ENCODE results near the gene MPST.

MPST gene

DNA sequence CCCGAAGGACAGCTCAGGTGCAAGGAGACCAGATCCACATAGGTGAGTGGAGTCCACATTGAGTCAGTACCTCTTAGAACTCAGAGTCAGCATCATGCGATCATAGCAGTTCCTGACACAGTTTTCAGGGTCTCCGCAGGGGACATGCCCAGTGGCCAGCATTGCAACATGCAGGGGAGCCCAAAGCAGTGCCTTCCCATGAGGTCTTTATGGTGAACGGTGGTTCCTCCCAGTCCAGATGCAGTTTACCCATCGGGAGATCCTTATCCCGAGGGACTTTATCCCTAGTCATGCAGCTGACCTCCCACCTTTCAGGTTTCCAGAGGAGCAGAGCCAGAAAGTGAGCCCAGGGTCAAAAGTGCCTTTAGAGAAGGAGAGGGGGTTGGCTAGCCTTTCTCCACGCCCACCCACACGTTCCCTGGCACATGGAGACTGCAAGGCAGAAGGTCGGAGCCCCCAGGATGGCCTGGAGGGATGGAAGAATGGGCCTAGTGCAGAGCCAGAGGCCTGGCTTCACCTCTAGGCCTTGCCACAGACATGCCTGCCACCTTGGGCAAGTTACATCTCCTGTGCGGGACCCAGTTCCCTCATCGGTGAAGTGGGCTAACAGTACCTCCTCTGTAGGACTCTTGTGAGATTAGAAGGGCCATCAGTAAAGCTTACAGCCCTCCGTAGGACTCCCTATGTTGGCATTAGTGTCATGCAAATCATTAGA lies 38.4 kb downstream of the MPST start:
- H3K4me2 ChIP-seq, result no peak overlapping the region
- H3K27ac ChIP-seq, result no peak overlapping the region
- H4K20me1 ChIP-seq (ENCODE audit: insufficient read depth), result no peaks in the 10 kb centered on the region
- TF ChIP-seq, protein P1, sequence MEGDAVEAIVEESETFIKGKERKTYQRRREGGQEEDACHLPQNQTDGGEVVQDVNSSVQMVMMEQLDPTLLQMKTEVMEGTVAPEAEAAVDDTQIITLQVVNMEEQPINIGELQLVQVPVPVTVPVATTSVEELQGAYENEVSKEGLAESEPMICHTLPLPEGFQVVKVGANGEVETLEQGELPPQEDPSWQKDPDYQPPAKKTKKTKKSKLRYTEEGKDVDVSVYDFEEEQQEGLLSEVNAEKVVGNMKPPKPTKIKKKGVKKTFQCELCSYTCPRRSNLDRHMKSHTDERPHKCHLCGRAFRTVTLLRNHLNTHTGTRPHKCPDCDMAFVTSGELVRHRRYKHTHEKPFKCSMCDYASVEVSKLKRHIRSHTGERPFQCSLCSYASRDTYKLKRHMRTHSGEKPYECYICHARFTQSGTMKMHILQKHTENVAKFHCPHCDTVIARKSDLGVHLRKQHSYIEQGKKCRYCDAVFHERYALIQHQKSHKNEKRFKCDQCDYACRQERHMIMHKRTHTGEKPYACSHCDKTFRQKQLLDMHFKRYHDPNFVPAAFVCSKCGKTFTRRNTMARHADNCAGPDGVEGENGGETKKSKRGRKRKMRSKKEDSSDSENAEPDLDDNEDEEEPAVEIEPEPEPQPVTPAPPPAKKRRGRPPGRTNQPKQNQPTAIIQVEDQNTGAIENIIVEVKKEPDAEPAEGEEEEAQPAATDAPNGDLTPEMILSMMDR (conservative IDR thresholded peaks at IDR 0.05; ENCODE audit: low read depth, low read length), result no peak
- no peaks in the 10 kb centered on the region for H3K27me3 ChIP-seq (ENCODE audit: insufficient read depth, low read depth)
- H3K4me3 ChIP-seq (IDR thresholded peaks at IDR 0.05; ENCODE audit: insufficient read depth, low read depth, low read length), result no peak overlapping the region
- H3K36me3 ChIP-seq (ENCODE audit: insufficient read depth), result no peaks in the 10 kb centered on the region
- H3K4me1 ChIP-seq (ENCODE audit: low read depth, poor library complexity, severe bottlenecking), result no peaks in the 10 kb centered on the region
- H2AFZ ChIP-seq (ENCODE audit: low read depth), result no peak overlapping the region
- H3K9ac ChIP-seq, result no peak overlapping the region
- no peaks in the 10 kb centered on the region for H3K79me2 ChIP-seq (ENCODE audit: insufficient read depth, low read depth)

DNA sequence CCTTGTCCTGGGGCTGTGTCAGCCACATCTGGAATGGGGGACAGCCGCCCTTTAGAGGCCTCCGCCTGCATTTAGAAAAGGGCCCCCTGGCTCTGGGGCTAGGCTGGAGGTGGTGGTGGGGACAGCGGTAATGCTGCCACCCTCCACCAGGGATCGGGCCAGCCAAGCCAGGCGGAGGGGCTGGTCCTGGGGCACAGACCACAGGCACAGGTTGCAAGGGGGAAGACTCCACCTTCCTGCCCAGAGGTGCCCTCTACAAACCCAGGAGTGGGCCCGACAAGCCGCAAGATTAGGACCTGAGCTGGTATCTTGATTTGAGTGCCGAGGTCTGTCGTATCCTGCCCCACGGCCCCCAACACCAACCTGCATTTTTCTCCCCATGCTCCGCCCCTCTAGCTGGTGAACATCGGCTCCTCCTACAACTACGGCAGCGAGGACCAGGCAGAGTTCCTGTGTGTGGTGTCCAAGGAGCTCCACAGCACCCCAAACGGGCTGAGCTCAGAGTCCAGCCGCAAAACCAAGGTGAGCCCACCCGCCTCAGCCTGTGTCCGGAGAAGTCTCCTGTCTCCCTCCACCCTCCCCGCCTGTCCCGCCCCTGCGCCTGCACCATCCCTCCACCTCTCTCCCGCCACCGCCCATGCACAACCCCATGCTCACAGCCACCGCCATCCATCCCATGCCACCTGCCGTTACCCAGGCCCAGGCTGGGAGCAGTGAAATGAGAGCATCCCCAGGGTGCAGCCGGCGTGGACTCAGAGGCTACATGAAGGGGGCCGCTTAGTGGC lies 39.6 kb downstream of the MPST start:
- Histone ChIP-seq H4K20me1 (ENCODE audit: insufficient read depth) (no peaks in the 10 kb centered on the region), H3K4me1 (ENCODE audit: low read depth, poor library complexity, severe bottlenecking) (no peaks in the 10 kb centered on the region), H3K27me3 (ENCODE audit: insufficient read depth, low read depth) (no peaks in the 10 kb centered on the region), H3K79me2 (ENCODE audit: insufficient read depth, low read depth) (no peaks in the 10 kb centered on the region), H3K27ac (no peak overlapping the region), H3K36me3 (ENCODE audit: insufficient read depth) (no peaks in the 10 kb centered on the region), H3K4me2 (no peak overlapping the region), H2AFZ (ENCODE audit: low read depth) (no peak overlapping the region), H3K4me3 (IDR thresholded peaks at IDR 0.05; ENCODE audit: insufficient read depth, low read depth, low read length) (no peak overlapping the region), H3K9ac (no peak overlapping the region)
- TF ChIP-seq, protein P1 (conservative IDR thresholded peaks at IDR 0.05; ENCODE audit: low read depth, low read length), result no peak

DNA sequence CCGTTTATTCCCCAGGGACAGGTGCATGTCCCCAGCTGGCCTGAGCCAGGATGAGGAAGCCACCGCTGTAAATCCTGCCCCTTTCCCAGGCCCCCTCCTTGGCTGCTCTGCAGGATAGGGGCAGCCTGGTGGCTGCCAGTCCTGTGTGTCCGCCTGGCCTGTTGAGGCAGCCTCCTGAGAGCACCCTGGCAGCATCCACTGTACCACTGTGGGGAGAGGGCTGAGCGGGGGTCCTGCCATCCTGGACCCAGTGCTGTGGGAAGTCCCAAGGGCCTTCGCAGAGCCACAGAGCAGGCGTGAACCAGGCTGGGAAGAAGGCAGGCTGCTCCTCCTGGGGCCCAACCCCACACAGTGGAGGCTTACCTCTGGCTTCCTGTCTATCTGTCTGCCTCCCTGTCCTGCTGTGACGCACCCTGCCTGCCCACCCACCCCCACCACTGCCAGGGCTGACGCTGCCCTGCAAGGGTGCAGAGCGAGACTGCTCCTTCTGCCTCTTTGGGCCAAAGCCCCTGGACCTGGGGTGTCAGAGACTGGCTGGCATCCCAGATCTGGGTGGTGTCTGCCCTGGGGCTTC lies 40.4 kb downstream of the MPST start:
- H3K4me3 ChIP-seq (IDR thresholded peaks at IDR 0.05; ENCODE audit: insufficient read depth, low read depth, low read length), result no peak overlapping the region
- TF ChIP-seq, protein P1 (conservative IDR thresholded peaks at IDR 0.05; ENCODE audit: low read depth, low read length), result no peak
- H2AFZ ChIP-seq (ENCODE audit: low read depth), result no peak overlapping the region
- H3K4me1 ChIP-seq (ENCODE audit: low read depth, poor library complexity, severe bottlenecking), result no peaks in the 10 kb centered on the region
- H3K27ac ChIP-seq, result no peak overlapping the region
- no peak overlapping the region for H3K4me2 ChIP-seq
- no peaks in the 10 kb centered on the region for H3K79me2 ChIP-seq (ENCODE audit: insufficient read depth, low read depth)
- H4K20me1 ChIP-seq (ENCODE audit: insufficient read depth), result no peaks in the 10 kb centered on the region
- H3K36me3 ChIP-seq (ENCODE audit: insufficient read depth), result no peaks in the 10 kb centered on the region
- no peak overlapping the region for H3K9ac ChIP-seq
- no peaks in the 10 kb centered on the region for H3K27me3 ChIP-seq (ENCODE audit: insufficient read depth, low read depth)

DNA sequence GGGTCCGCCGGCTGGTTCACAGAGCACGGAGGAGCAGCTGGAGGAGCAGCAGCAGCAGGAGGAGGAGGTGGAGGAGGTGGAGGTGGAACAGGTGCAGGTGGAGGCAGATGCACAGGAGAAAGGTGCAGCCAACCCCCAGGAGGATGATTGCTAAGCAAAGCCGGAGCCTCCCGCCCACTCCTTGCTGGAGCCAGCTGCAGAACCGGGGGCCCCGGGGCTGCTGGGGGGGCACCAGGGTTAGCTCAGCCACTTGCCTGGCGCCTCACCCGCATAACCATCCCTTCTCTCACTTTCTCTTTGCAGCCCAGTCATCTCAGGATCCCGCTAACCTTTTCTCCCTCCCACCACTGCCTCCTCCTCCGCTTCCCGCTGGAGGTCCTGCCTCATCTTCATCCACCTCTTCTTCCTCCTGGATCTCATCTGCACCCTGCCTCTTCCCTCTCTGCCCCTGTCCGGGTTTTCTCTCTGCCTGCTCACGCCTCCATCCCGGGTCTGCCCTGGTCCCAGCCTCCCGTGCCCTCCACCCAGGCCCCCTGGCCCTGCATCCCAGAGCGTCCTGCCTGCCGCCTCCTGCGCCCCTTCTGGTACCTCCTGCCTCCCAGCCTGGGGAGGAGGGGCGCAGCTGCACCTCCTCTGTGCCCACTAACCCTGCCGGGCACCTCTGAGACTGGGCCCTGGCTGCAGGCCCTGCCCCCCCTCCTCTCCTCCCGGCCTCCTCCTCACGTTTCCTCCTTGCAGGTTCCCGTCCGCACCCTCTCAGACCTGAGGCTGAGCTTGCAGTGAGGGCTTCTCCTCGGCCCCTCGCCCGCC lies 41.5 kb downstream of the MPST start:
- no peaks in the 10 kb centered on the region for H3K4me1 ChIP-seq (ENCODE audit: low read depth, poor library complexity, severe bottlenecking)
- H3K79me2 ChIP-seq (ENCODE audit: insufficient read depth, low read depth), result no peaks in the 10 kb centered on the region
- no peaks in the 10 kb centered on the region for H4K20me1 ChIP-seq (ENCODE audit: insufficient read depth)
- no peak overlapping the region for H3K9ac ChIP-seq
- H3K36me3 ChIP-seq (ENCODE audit: insufficient read depth), result no peaks in the 10 kb centered on the region
- H3K4me2 ChIP-seq, result no peak overlapping the region
- no peak overlapping the region for H2AFZ ChIP-seq (ENCODE audit: low read depth)
- no peak overlapping the region for H3K27ac ChIP-seq
- H3K27me3 ChIP-seq (ENCODE audit: insufficient read depth, low read depth), result no peaks in the 10 kb centered on the region
- no peak overlapping the region for H3K4me3 ChIP-seq (IDR thresholded peaks at IDR 0.05; ENCODE audit: insufficient read depth, low read depth, low read length)
- TF ChIP-seq, protein P1 (conservative IDR thresholded peaks at IDR 0.05; ENCODE audit: low read depth, low read length), result no peak

All from KMS-11 (cell line).